ENCODE data around the gene EWSR1.
"Not testable (repeated sequence)": the region's sequence is repeated elsewhere in the genome, so short reads cannot be mapped to it uniquely, and the experiment has no call there.

The EWSR1 gene

GRCh38 chr22:29245626-29246385, 22.3 kb upstream of the EWSR1 start:
- DNase-seq (ENCODE audit: low read depth) = no peak
- H3K4me3 ChIP-seq (ENCODE audit: low read depth, low read length) = no peak overlapping the region

DNA sequence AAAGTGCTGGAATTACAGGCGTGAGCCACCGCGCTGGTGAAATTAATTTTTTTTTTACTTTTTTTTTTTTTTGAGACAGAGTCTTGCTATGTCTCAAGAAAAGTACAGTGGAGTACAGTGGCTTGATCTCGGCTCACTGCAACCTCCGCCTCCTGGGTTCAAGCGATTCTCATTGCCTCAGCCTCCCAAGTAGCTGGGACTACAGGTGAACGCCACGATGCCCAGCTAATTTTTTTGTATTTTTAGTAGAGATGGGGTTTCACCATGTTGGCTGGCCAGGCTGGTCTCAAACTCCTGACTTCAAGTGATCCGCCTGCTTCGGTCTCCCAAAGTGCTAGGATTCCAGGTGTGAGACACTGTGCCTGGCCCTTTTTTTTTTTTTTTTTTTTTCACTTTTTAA, 20.2 kb upstream of the EWSR1 start:
- not testable (repeated sequence) for H3K4me3 ChIP-seq (ENCODE audit: low read depth, low read length); DNase-seq (ENCODE audit: low read depth)

DNA sequence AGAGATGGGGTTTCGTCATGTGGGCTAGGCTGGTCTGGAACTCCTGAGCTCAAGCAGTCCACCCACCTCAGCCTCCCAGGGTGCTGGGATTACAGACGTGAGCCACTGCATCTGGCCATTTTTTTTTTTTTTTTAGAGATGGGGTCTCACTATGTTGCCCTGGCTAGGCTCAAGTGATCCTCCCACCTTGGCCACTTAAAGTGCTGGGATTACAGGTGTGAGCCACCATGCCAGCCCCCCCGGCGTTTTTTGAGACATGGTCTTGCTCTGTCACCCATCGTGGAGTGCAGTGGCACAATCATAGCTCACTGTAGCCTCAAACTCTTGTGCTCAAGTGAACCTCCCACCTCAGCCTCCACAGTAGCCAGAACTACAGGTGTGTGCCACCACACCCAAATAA, 16.8 kb upstream of the EWSR1 start:
- no peak for DNase-seq (ENCODE audit: low read depth)

GRCh38 chr22:29251981-29252911, 15.8 kb upstream of the EWSR1 start:
- no peak for DNase-seq (ENCODE audit: low read depth)
- no peak overlapping the region for H3K4me3 ChIP-seq (ENCODE audit: low read depth, low read length)

More for the DNA sequence above, 16.8 kb upstream of the EWSR1 start:
- H3K4me3 ChIP-seq (ENCODE audit: low read depth, low read length) = no peak overlapping the region

DNA sequence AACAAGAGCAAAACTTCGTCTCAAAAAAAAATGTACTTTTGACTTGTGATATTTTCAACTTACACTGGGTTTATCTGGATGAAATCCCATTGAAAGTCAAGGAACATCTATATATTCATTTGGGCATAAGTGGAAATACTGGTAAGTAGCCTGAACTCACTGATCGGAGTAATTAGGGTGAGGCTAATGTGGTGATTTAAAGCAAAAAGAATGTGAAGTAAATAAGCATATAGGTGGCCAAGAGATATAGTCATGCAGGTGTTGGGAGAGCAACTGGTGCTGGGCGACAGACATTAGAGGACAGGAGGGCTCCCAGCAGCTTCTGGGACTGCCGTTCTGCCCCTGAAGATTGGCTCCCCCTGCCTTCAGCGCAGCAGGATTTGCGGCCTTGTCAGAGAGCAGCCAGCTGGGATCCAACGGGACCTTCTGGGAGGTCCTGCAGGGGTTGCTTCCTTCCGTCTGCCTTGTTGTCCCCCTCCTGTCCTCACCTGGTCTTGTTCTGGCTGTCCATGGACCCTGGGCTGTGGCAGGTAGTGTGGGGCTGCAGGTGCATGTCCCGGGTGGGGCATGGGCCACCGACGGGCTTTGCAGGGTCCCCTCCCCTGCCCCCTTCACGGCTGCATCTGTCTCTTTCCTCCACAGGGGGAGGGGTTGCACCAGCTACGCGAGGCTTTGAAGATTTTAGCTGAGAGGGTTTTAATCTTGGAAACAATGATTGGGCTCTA, 14.3 kb upstream of the EWSR1 start:
- H3K4me3 ChIP-seq (ENCODE audit: low read depth, low read length) = no peak overlapping the region
- no peak for DNase-seq (ENCODE audit: low read depth)

DNA sequence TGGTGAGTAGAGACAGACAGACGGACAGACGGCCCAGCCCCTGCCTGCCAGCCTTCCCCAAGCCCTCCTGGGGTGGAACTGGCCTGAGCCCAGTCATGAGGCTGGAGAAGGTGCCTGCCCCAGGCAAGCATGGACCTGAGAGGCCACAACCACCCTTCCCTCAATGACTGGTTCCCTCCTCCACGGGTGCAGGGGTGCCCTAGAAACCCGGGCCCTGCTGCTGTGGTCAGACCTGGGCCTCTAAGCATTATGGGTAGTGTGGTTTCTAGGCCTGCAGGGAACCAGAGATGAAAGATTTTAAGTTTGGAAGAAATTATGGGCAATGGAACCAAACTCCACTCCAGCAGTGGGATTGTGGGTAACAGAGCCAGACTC, 13.8 kb upstream of the EWSR1 start:
- no peak for DNase-seq (ENCODE audit: low read depth)
- H3K4me3 ChIP-seq (ENCODE audit: low read depth, low read length) = no peak overlapping the region

DNA sequence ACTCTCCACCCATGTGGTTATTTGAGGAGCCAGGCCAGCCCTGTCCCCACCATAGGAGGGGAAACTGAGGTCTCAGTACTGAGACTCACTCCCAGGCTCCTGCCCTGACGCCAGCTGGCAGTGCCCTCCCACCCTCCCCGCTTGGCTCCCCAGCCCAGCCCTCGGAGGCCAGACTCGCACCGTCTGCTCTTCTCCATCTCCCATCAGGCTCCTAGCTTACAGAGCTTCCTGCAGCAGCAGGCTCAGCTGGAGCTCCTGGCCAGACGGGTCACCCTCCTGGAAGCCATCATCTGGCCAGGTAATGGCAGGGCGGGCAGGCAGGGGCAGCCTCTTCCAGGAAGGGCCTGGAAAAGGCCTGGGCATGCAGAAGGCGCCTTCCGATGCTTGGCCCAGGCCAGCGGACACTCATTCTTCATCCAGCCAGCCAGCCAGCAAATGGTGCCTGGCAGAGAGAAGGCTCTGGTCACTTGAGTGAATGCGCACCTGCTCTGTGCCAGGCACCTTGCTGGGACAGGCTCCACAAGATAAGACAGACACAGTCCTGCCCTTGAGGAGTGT, 12.9 kb upstream of the EWSR1 start:
- DNase-seq (ENCODE audit: low read depth) = no peak
- H3K4me3 ChIP-seq (ENCODE audit: low read depth, low read length) = no peak overlapping the region

DNA sequence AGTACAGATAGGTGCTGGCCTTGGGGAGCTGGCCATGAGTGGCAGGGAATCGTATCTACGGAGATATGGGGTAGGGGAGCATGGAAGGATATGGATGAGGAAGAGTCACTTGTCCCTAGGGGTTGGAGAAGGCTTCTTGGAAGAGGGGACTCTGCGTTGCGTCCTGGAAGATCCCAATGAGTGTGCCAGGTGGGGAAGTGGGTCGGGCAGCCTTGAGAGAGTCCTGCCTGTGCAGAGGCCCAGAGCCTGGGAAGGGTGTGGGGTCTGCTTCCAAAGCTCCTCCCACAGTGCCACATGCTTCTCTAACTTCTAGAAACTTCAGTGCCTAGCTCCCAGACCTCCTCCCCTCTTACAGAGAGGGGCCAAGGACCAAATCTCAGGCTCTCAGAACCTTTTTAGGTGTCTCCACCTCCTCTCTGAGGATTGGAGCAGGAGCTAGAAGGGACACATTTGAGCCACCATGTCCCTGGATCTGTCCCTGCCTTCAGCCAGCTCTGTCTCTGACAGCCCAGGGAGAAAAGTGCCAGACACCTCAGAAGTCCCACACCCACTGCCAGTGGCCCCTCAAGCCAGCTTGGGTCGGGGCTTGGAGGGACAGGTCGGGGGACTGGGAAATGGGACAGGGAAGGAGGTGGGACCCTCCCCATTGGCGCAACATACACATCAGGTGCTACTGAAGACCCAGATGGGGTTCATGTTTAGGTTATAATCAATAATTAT, 11.3 kb upstream of the EWSR1 start:
- H3K4me3 ChIP-seq (ENCODE audit: low read depth, low read length) = no peak overlapping the region
- DNase-seq (ENCODE audit: low read depth) = no peak

- H3K4me3 ChIP-seq (ENCODE audit: low read depth, low read length) = no peak overlapping the region
- DNase-seq (ENCODE audit: low read depth) = no peak
Observed at GRCh38 chr22:29257751-29258181, 10.3 kb upstream of the EWSR1 start.

DNA sequence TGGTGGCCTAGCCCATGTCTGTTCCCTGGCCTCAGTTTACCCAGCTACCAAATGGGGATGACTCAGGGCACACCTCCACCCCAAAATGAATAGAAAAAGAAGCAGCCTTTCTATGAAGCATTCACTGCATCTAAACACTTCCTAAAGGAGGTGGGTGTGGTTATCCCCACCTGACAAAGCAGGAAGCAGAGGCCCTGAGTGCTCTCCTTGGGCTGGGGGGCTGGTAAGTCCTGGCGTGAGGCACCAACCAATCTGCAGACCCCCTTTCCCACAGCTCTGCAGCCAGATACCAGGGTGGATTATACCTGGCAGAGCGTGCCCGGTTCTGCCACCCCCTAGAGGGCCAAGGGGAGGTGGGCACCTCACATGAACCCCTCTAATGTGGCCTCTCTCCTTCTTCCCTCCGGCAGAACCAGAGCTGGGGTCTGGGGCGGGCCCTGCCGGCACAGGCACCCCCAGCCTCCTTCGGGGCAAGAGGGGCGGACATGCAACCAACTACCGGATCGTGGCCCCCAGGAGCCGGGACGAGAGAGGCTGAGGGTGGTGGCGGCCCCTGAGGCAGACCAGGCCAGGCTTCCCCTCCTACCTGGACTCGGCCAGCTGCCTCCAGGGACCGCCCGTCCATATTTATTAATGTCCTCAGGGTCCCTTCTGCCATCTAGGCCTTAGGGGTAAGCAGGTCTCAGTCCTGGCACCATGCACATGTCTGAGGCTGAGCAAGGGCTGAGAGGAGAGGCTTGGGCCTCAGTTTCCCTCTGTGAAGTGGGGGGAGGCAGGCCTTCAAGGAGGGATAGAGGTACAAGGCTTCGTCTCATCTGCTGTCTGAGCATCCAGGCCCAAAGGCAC, 9.4 kb upstream of the EWSR1 start:
- DNase-seq (ENCODE audit: low read depth) = no peak
- no peak overlapping the region for H3K4me3 ChIP-seq (ENCODE audit: low read depth, low read length)

DNA sequence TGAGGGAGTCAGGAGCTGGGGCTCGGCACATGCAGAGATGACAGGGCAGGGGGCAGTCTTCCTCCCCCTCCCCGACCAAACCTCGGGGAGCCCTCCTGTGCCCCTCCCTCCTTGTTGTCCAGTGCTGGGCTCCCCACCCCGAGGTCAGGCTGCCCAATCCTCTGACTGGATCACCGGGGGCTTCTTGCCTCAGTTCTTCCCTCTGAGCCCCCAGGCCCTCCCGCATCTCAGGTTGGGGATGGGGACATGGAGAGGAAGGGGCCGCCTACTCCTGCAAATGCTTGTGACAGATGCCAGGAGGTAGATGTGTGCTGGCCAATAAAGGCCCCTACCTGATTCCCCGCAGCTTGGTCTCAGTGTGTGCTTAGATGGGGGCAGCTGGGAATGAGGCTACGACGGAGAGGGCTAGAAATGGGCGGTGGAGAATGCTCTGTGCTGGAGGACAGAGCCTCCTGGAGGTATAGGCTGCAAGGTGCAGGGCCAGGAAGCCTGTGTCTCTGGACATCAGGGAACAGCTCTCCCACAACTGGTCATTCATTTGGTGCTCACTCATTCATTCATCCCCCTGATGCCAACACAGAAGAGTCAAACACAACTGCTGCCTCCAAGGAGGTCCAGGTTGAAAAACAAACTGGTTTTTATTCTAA, 8.7 kb upstream of the EWSR1 start:
- H3K4me3 ChIP-seq (ENCODE audit: low read depth, low read length) = no peak overlapping the region
- DNase-seq (ENCODE audit: low read depth) = no peak

- DNase-seq (ENCODE audit: low read depth) = no peak
- H3K4me3 ChIP-seq (ENCODE audit: low read depth, low read length) = no peak overlapping the region
Observed at GRCh38 chr22:29260031-29260560, 8.0 kb upstream of the EWSR1 start.

DNA sequence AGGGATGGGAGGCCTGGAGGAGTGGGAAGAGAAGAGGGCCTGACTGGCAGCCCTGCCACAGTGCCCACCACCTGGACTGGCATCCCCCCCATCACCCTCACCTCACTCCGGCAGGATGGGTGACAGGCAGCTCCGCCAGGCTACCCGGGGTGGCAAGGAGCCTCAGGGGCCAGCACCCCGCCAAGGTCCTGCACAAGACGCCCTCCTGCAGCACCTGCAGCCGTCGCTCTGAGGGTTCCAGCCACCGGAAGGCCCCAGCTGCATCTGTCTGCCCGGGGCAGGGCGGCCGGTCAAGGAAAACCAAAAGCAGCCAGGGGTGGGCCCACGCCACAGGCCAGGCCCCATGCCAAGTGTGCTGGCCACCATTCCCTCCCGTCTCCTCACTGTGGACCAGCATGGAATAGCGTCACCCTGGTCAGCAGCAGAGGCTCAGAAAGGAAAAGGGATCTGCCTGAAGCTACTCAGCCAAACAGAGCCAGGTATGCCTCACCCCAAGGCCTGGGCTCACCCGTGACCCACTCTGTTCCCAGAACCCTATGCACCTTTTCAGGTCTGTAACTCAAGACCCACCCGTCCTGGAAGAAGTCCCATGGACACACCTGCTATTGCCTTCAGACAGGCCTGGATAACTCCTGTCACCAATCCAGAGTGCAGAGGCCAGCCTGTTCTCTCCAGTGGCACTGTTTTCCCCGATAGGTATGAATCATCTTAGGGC, 7.3 kb upstream of the EWSR1 start:
- no peak overlapping the region for H3K4me3 ChIP-seq (ENCODE audit: low read depth, low read length)
- no peak for DNase-seq (ENCODE audit: low read depth)

DNA sequence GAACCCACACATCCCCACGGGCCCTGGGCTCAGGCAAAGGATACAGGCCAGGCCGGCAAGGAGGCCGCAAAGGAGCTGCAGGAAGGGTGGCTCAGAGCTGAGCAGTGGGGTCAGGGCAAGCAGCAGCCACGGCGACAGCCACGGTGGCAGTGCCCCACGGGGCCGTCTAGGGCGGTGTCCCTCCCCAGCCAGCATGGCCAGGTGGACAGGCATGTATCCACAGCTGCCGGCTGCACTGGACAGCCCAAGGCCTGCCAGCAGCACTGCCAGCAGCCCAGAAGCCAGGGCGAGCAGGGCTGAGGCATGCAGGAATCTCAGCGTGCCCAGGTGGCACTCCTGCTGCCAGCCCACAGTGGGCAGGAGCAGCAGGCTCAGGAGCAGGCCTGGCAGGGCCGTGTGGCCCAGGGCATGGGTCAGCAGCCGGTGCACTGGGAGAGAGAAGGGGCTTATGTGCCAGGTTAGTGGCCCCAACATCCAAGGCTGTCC, 4.2 kb upstream of the EWSR1 start:
- DNase-seq (ENCODE audit: low read depth) = no peak
- no peak overlapping the region for H3K4me3 ChIP-seq (ENCODE audit: low read depth, low read length)

DNA sequence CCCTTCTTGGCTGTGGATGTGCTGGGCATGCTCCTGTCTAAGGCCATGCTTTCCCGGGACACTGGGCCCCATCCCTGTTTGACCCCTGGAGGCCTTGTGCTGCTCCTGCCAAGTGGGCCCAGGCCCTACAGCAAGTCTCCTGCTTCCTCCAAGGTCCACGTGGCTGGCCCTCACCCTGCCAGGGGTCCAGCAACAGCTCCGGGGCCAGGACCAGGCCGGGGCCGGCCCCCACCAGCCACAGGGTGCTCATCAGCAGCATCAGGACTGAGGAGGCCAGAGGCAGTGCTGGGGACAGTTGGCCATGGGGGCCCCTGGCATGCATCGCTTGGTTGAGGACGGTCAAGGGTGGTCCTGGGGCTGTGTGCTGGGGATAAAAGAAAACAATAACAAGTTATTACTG, 2.8 kb upstream of the EWSR1 start:
- DNase-seq (ENCODE audit: low read depth) = no peak
- H3K4me3 ChIP-seq (ENCODE audit: low read depth, low read length) = no peak overlapping the region

DNA sequence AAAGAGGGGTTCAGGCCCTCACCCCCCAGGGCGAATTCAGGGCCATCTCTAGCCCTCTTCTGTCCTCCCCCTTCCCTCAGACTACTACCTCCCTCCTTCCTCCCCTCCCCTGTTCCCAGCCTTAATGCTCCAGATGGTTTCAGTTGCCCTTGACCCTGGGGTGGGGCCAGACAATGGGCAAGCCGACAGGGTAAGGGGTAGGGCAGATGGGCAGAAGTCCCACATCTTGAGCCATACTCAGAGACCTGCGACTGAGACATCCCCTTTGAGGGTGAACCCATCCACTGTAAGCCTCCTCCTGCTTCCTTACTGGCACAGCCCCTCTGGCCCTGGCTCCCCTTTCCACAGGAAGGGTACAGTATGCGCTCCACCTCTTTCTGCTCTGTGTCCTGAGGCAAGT, 2.1 kb upstream of the EWSR1 start:
- no peak overlapping the region for H3K4me3 ChIP-seq (ENCODE audit: low read depth, low read length)
- DNase-seq (ENCODE audit: low read depth) = no peak

All from skeletal muscle cell (primary cell).